Activated CD4-positive, alpha-beta T cell treated with anti-CD3 and anti-CD28 coated beads, Interleukin-2, amount 50 U/mL, for 4 hours (primary cell): ENCODE results near the gene CDYL.
A peak's percentile ranks its signal among the peaks of the same experiment; 100 is the strongest.
"Not testable (repeated sequence)": the region's sequence is repeated elsewhere in the genome, so short reads cannot be mapped to it uniquely, and the experiment has no call there.

Source experiments
- DNase-seq, 2 experiments: peaks; one replicate each; pipeline ENCODE4 v3.0.0-alpha.2; 2020

The CDYL gene

GRCh38 chr6:4969609-4970285 lies 193.5 kb downstream of the CDYL start:
- DNase-seq, result no peak

GRCh38 chr6:4970739-4971395 lies 194.7 kb downstream of the CDYL start:
- DNase-seq, result no peak

GRCh38 chr6:4971851-4972250 lies 195.6 kb downstream of the CDYL start:
- DNase-seq, result no peak

- DNase-seq, result no peak
Measured at GRCh38 chr6:4972438-4972837, 196.2 kb downstream of the CDYL start.

- no peak for DNase-seq
Measured at GRCh38 chr6:4973415-4973814, 197.2 kb downstream of the CDYL start.

GRCh38 chr6:4973982-4974745 lies 198.0 kb downstream of the CDYL start:
- no peak for DNase-seq

GRCh38 chr6:4974962-4975361 lies 198.8 kb downstream of the CDYL start:
- no peak for DNase-seq

- DNase-seq, result no peak
Measured at GRCh38 chr6:4975506-4975905, 199.3 kb downstream of the CDYL start.

GRCh38 chr6:4977468-4977867 lies 201.3 kb downstream of the CDYL start:
- no peak for DNase-seq

GRCh38 chr6:4979426-4979825 lies 203.2 kb downstream of the CDYL start:
- DNase-seq, result no peak

- no peak for DNase-seq
Measured at GRCh38 chr6:4981761-4982160, 205.6 kb downstream of the CDYL start.

GRCh38 chr6:4983322-4983721 lies 207.1 kb downstream of the CDYL start:
- DNase-seq, result no peak

- DNase-seq, result no peak
Measured at GRCh38 chr6:4986999-4987398, 210.8 kb downstream of the CDYL start.

- no peak for DNase-seq
Measured at GRCh38 chr6:4987432-4987831, 211.2 kb downstream of the CDYL start.

- DNase-seq, result no peak
Measured at GRCh38 chr6:4994741-4995140, 218.5 kb downstream of the CDYL start.

GRCh38 chr6:4997862-4998261 lies 221.7 kb downstream of the CDYL start:
- DNase-seq, result no peak

- DNase-seq, result no peak
Measured at GRCh38 chr6:4999586-4999985, 223.4 kb downstream of the CDYL start.

GRCh38 chr6:5003604-5004372 lies 227.6 kb downstream of the CDYL start, which contains the start of gene RPP40:
TSS of gene RPP40 (minus strand) at chr6:5004037. CDS start at chr6:5004002, 35 bp downstream.
- DNase-seq, result peak; percentile 99 to 100

- DNase-seq, result no peak
Measured at GRCh38 chr6:5004373-5005037, 228.3 kb downstream of the CDYL start.

- DNase-seq, result not testable (repeated sequence)
Measured at GRCh38 chr6:5005038-5005433, 228.8 kb downstream of the CDYL start.
